GM19043 (cell line): ENCODE data around the gene RNPEP.
"Not testable (repeated sequence)": the region's sequence is repeated elsewhere in the genome, so short reads cannot be mapped to it uniquely, and the experiment has no call there.

ENCODE experiments used
- ATAC-seq: cut with Tn5 transposase; IDR thresholded peaks from one replicate; pipeline ENCODE4 v1.9.1; 2021; ENCODE audit warnings: low read depth; ENCODE audit not compliant: unreplicated experiment

Gene RNPEP

DNA sequence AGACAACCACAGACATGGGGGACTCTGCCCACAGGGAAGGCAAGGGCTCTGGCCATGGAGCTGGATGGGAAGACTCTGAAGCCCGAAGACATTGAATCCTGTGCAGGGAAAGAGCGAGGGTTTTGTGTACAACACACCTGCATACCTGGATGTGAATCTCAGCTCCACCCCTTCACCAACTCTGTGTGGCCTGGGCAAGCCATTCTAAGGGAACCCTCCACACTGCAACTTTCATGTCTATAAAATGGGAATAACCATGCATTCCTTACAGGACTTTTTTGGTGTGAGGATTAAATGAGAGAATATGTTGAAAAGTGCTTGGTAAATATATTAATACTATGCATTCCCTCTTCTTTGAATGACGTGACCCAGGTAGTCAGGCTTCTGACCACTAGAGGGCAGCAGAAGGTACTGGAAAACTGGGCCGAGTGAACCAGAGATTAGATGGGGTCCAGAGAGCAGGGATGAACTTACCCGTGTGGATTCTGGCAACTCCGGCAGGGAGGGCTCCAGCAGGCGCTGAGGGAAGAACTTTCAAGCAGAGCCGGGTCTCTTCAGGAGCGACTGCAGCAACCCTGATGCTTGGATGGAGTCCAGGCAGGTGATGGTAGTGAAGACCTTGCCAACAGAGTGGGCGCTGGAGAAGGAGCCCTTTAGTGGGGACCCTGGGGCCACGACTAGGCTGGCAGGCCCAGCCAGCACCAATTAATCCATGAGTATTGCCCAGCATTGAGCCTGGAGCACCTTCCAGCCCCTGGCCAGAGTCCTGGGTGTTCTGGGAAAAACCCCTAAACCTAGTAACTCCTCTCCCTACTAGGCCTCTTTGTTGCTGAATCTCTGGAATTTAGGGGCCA lies 27.1 kb downstream of the RNPEP start:
- peak; percentile 44 for ATAC-seq

GRCh38 chr1:202010180-202011015 lies 27.9 kb downstream of the RNPEP start, which contains the start of gene ELF3:
ELF3 (plus strand) TSS chr1:202010587; CDS start chr1:202011137, 550 bp downstream.
- peak; percentile 86 for ATAC-seq

DNA sequence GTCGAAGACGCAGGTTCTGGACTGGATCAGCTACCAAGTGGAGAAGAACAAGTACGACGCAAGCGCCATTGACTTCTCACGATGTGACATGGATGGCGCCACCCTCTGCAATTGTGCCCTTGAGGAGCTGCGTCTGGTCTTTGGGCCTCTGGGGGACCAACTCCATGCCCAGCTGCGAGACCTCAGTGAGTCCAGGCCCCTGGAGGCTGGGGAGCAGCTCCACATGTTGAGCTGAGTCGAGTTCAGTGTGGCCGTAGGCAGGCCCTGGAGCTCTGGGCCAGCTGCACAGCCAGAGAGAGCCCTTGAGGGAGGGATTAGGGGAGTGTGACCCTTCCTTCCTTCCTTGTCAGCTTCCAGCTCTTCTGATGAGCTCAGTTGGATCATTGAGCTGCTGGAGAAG lies 29.5 kb downstream of the RNPEP start:
- ATAC-seq = no peak

- ATAC-seq = no peak
Observed at GRCh38 chr1:202012544-202013478, 30.4 kb downstream of the RNPEP start.

DNA sequence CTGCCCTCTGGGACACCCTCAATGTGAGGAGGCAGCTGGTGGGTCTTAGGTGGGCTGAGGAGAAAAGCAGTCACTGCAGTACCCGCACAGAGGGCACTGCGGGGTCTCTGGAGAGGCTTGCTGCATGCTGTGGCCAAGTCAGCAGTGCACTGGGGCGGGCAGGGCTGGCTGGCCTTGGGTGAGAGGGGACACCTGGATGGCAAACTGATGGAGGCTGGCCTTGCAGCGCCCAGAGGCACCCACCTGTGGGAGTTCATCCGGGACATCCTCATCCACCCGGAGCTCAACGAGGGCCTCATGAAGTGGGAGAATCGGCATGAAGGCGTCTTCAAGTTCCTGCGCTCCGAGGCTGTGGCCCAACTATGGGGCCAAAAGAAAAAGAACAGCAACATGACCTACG lies 31.2 kb downstream of the RNPEP start:
- no peak for ATAC-seq

- no peak for ATAC-seq
Observed at GRCh38 chr1:202014060-202014459, 31.6 kb downstream of the RNPEP start.

DNA sequence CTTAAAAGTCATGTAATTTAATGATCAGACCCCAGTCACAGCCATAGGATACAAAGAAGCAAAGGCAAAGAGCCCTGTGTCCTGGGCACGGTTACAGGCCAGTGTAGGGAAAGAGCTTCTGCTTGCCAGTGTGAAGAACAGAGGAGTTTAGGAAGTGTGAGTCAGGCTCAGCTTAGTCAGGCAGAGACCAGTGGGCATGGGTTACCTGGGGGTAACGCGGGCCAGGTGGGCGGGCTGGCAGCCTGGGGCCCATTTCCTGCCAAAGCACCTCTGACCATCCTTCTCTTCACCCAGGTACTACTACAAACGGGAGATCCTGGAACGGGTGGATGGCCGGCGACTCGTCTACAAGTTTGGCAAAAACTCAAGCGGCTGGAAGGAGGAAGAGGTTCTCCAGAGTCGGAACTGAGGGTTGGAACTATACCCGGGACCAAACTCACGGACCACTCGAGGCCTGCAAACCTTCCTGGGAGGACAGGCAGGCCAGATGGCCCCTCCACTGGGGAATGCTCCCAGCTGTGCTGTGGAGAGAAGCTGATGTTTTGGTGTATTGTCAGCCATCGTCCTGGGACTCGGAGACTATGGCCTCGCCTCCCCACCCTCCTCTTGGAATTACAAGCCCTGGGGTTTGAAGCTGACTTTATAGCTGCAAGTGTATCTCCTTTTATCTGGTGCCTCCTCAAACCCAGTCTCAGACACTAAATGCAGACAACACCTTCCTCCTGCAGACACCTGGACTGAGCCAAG lies 32.6 kb downstream of the RNPEP start:
- no peak for ATAC-seq

GRCh38 chr1:202015662-202015937 lies 33.2 kb downstream of the RNPEP start:
- ATAC-seq = no peak

GRCh38 chr1:202016022-202016810 lies 33.8 kb downstream of the RNPEP start:
- ATAC-seq = no peak

- no peak for ATAC-seq
Observed at GRCh38 chr1:202016811-202017748, 34.6 kb downstream of the RNPEP start.

DNA sequence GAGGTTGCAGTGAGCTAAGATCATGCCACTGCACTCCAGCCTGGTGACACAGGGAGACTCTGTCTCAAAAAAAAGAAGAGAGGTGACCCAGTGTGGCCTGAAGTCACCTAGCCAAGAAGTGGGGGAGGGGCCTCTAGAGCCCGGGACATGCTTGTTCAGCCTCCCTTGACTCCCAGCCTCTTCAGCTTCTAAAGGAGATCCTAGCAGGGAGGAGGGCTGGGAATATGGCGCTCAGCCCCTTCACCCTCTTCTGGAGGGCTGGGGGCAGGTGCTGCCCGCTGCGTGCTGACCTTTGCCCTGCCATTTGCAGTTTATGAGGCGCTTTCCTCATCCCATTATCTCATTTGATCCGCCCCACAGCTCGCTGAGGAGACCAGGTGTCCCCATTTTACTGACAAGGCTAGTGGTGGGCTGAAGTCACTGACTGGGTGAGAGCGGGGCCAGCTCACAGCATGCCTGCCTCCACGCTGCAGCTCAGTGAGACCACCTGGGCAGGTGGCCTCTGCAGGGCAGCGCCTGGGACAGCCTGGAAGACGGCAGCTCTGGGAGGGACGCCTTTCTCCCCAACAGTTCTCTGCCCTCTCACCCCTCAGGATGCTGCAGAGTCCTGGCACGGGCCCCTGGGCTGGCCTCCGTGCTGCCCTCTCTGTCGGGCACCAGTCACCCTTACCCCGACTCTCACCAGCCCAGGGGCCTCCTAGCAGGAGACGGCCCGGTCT lies 35.5 kb downstream of the RNPEP start:
- ATAC-seq = no peak

GRCh38 chr1:202018468-202019234 lies 36.2 kb downstream of the RNPEP start:
- no peak for ATAC-seq

GRCh38 chr1:202019235-202019558 lies 36.7 kb downstream of the RNPEP start:
- ATAC-seq = not testable (repeated sequence)

- ATAC-seq = no peak
Observed at GRCh38 chr1:202023001-202023433, 40.6 kb downstream of the RNPEP start.

DNA sequence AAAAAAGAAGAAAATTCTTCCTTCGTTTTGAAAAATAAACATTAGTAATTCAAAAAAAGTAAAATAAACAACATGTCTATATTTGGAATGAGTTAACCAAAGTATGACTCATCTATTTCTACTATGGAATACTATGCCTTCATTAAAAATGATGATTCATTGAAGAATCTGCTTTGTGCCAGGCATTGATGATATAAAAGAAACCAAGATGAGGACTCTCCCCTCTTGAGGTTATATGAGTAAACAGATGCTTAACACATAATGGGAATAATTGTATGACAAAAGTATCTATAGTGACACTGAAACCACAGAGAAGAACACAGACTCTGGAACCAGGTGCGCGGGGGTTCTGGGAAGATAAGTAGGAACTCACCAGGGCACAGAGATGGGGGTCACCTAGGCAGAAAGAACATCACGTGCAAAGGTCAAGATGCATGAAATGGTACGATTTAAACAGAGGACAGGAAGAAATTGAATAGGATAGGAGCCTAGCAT lies 46.8 kb downstream of the RNPEP start:
- ATAC-seq = no peak

GRCh38 chr1:202029727-202030126 lies 47.3 kb downstream of the RNPEP start:
- no peak for ATAC-seq

DNA sequence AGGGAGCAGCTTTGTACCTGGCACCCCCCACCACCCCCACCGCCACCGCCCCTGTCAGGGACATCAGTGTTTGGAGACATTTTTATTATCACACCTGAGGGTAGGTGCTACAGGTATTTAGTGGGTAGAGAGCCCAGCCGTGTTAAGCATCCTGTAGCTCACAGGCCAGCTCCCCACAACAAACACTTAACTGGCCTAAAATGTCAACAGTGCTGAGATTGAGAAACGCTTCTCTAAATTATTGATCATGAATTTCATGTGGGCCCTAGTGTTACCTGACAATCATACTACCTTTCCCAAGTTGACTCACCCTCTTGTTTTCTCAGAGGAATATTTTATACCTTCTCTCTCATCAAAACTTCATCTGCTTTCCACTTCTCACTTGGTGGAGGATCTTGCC lies 49.3 kb downstream of the RNPEP start:
- no peak for ATAC-seq
